Activated CD8-positive, alpha-beta memory T cell treated with anti-CD3 and anti-CD28 coated beads, Interleukin-2, amount 50 U/mL, for 4 hours (primary cell): ENCODE results near the gene HS6ST3.
"Not testable (repeated sequence)": the region's sequence is repeated elsewhere in the genome, so short reads cannot be mapped to it uniquely, and the experiment has no call there.

Experiments used
- DNase-seq: peaks from one replicate; pipeline ENCODE4 v3.0.0-alpha.2; 2020

The HS6ST3 gene

DNA sequence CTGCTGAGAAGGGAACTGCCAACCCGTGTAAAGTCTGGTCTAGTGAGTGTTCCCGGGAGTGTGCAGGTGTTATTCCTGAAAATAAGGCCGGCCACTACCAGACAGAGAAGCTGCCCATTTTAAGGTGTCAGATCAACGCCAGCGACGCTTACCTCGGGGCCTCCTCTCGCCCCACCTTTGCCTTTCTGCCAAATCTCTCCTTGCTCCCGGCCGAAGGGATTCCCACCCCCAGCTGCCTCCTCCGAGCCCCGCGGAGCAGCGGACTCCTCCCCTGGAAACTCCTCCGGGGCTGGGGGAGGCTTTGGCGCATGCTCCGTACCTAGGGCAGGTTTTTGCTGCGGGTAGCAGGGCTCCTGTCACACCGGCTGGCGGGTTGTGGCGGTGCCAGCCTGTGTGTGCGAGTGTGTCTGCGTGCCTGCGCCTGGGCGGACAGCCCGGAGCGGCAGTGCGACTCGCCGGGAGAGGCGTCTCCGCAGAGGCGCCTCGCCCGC is at the start of gene HS6ST3:
HS6ST3 (plus strand) TSS at position 359 of the 491 bp plus-strand sequence.
- no peak for DNase-seq

DNA sequence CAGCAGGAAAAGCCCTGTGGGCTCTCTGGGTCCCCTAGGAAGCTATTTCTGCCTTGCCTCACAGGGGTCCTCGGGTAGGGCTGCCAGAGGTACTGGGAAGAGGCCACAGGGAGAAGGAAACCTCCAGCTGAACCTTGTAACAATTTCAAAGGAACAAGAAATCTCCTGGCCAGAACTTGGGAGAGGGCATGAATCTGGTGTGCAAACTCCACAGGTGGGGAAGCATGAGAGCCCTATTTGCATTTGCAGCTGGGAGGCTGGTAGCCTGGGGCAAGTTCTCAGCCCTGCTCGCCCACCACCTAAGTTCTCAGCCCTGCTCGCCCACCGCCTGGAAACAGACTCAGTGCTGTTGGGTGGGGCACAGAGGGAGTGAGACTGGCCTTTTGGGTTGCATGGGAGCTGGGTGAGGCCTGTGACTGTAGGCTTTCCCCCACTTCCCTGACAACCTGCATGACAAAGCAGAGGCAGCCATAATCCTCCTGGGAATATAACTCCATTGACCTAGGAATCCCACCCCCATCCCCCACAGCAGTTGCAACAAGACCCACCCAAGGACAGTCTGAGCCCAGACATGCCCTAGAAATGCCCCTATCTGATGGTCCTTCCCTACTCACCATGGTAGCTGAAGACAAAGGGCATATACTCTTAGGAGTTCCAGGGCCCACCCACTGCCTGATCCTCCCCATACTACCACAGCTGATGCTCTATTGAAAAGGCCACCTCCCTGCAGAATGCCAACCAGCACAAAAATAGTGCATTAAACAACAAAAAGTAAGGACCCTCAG is 48.4 kb upstream of the HS6ST3 start:
- DNase-seq, result no peak

DNA sequence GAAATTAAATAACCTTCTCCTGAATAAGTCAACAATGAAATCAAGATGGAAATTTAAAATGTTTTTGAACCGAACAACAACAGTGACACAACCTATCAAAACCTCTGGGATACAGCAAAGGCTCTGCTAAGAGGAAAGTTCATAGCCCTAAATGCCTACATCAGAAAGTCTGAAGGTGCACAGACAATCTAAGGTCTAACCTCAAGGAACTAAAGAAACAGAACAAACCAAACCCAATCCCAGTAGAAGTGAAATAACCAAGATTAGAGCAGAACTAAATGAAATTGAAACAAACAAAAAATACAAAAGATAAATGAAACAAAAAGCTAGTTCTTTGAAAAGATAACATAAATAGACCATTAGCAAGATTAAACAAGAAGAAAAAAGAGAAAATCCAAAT is 45.7 kb upstream of the HS6ST3 start:
- no peak for DNase-seq

DNA sequence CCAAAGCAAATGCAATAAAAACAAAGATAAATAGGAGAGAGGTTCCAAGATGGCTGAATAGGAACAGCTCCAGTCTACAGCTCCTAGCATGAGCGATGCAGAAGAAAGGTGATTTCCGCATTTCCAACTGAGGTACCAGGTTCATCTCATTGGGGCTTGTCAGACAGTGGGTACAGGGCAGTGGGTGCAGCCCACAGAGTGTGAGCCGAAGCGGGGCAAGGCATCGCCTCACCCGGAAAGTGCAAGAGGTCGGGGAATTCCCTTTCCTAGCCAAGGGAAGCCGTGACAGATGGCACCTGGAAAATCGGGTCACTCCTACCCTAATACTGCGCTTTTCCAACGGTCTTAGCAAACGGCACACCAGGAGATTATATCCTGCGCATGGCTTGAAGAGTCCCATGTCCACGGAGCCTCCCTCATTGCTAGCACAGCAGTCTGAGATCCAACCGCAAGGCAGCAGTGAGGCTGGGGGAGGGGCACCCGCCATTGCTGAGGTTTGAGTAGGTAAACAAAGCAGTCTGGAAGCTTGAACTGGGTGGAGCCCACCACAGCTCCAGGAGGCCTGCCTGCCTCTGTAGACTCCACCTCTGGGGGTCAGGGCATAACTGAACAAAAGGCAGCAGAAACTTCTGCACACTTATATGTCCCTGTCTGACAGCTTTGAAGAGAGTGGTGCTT is 43.3 kb upstream of the HS6ST3 start:
- DNase-seq, result not testable (repeated sequence)

DNA sequence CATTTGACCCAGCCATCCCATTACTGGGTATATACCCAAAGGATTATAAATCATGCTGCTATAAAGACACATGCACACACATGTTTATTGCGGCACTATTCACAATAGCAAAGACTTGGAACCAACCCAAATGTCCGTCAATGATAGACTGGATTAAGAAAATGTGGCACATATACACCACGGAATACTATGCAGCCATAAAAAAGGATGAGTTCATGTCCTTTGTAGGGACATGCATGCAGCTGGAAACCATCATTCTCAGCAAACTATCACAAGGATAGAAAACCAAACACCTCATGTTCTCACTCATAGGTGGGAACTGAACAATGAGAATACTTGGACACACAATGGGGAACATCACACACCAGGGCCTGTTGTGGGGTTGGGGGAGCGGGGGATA is 39.0 kb upstream of the HS6ST3 start:
- DNase-seq, result not testable (repeated sequence)

DNA sequence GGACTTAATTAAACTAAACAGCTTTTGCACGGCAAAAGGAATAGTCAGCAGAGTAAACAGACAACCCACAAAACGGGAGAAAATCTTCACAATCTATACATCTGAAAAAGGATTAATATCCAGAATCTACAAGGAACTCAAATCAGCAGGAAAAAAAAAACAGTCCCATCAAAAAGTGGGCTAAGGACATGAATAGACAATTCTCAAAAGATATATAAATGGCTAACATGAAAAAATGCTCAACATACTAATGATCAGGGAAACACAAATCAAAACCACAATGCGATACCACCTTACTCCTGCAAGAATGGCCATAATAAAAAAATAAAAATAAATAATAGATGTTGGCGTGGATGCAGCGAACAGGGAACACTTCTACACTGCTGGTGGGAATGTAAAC is 38.4 kb upstream of the HS6ST3 start:
- not testable (repeated sequence) for DNase-seq

DNA sequence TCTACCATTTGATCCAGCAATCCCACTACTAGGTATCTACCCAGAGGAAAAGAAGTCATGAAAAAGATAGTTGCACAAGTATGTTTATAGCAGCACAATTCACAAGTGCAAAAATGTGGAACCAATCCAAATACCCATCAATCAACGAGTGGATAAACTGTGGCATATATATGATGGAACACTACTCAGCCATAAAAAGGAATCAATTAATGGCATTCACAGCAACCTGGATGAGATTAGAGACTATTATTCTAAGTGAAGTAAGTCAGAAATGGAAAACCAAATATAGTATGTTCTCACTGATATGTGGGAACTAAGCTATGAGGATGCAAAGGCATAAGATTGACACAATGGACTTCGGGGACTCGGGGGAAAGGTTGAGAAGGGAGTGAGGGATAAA is 38.0 kb upstream of the HS6ST3 start:
- DNase-seq, result not testable (repeated sequence)

DNA sequence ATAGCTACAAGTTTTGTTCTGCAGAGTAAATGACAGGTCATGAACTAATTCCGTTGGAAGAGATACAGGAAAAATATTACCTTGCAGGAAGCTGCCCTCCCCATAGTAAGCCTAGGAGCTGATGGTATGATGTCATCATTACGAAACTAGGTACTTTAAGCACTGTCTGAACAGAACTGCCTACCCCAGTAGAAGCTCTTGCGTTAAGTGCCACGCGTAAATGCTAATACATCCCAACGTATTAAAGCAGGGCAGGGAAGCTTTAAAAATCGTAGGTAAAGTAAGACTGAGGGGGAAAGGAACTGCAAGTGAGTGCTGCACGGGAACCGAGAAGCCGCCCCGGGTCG is 37.3 kb upstream of the HS6ST3 start:
- DNase-seq, result no peak

DNA sequence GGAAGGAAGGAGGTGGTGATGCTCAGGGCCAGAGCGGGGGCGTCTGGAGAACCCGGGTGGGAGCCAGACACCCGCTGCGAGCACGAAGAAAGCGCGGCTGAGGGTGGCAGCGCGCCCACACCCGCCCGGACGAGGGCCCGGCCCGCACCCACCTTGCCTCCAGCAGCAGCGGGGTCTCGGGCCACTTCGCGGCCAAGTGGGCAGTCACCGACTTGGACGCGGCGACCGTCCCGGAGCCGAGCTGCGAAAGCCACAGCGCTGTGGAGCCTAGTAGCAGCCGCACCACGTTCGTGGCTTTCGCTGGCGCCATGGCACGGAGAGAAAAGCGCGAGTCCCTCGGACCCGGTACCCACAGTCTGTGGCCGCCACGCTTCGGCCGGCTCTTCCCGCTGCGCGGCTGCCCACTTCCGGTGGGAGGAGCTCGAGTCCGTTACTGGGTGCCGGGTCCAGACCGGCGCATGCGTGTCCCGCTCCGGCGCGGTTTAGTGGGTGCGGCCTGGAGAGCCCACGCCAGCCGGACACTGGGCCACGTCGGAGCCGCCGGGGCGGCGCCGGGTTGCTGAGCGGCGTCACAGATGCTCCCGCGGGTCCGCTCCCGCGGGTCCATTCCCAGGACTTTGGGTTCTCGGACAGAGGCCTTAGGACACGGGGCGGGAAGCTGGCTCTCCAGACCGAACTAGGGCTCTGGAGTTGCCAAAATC is 36.8 kb upstream of the HS6ST3 start, which contains the start of gene UGGT2:
UGGT2 (minus strand) TSS at position 399 of the 701 bp plus-strand sequence; CDS start at position 310, 89 bp downstream.
- DNase-seq, result no peak

DNA sequence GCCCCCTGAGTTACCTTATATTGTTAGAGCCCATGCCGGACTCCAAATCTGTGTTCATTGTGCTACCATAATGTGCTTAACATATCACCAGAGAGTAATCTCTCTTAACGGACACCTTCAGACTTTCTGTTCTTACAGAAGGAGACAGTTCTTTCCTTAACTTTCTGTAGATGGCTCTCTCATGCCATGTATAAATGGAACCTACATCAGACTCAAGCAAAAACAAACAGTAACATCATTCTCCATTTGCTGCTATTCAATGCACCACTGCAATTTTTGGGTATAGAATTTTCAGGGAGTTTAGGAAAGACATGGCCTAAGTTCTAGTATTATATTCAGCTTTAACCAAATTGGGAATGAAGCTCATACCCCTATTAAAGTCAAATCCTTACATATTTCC is 24.1 kb upstream of the HS6ST3 start:
- DNase-seq, result no peak

DNA sequence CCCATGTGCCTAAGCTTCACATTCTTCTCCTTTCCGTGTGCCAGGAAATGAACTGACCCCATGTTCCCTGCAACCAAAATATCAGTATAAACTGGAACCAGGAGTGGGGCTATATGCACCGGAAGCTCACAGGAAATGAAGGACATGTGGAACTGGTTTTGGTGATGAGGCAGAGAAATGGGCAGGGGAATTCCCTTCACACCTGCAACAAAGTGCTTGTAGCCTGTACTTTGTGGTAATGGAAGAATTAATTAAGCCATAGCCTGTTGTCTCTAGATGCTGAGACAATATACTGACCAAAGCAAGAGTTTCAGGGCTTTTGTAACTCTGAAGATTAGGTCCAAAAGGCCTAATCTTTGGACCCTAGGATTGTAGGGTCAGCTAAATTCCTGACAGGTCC is 21.2 kb upstream of the HS6ST3 start:
- DNase-seq, result no peak

DNA sequence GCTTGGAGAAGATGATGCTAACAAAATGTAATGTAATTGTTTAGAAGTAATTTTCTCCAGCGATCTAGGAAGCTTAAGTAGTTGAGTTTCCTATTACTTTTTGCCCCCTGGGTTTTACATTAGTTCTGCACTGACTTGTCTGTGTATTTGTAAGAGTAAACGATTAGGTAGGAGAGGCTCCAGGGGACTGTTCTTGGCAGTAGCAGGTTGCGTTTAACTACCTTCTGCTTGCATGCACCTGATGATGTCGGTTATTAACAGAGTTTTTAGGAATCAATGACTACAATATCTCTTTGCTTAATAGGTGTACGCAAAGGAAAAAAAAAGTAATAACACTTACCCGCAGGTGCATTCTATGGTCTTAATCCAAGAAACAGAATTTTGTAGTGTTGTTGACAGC is 18.4 kb upstream of the HS6ST3 start:
- no peak for DNase-seq

DNA sequence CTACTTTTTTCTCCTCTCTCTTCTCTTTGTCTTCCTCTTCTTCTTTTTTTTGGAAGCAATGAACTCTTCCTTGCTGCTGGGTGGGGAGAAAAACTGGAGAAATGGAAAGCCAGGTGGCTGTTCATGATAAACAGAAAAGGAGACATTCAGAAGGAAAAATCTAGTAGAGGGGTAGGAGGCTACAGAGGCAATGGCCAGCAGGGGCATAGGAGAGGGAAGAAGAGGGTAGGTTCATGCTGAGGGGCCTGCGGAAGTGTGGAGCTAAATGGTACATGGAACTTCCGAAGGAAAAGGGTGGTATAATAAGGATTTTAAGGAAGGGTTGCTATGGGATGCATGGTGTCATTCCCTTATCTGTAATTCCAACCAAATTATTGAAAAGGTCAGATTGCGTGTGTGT is 17.5 kb upstream of the HS6ST3 start:
- DNase-seq, result no peak

DNA sequence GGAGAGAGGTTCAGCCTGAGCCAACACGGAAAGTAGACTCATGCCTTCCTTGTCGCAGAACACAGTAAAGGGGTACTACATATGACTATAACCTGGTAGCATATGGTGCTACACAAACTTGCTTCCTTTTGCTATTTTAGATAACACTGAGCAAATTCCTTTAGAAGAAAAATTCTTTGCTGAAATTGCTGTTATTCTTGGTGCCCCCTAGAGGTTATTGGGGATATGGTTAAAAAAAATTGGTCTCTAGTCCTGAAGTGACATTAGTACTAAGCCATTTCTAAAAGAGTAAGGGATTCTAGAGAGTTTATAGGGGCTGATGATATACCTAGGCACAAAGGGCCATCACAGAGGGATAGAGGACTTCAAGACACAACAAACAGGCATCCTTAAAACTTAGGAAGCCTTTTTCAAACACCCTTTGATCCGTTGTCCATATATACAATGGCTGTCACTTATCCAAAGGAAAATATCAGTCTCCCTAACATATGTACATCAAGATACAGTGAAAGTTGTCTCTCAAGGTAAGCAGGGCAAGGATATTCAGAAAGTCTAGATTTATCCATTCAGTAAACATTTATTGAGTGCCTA is 13.9 kb upstream of the HS6ST3 start:
- no peak for DNase-seq

DNA sequence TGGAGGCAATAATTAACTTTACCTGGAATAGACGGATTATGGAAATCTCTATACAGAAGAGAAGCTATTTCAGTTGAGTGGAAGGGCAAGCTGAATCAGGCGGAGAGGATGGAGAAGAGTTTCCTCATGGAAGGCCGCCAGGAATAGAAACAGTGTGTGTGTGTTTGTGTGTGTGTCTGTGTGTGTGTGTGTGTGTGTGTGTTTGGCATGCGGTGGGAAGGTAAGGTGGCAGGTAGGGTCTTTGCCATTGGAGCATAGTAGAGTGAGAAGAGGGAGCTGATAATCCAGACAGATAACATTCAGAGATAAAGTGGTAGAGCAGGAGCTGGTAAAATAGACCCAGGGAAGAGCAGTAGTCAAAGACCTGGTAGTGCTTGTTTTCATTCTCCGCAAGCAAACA is 9.2 kb upstream of the HS6ST3 start:
- DNase-seq, result no peak

DNA sequence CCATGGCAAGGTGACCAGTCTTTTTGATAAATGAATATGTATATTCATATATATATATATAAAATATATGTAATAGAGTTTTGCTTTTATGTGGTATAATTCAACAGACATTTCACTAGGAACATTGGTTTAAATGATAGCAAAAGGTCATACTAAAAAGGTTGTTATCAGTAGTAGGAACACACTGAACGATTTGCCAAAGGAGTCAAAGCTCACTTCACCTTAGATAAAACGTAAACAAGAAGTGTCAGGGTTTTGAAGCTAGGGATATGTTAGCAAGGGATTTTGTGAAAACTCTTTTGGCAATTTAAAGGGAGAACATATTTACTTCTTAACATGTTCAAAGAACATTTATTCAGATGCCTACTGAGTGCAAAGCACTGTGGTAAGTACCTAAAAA is 8.0 kb upstream of the HS6ST3 start:
- no peak for DNase-seq

DNA sequence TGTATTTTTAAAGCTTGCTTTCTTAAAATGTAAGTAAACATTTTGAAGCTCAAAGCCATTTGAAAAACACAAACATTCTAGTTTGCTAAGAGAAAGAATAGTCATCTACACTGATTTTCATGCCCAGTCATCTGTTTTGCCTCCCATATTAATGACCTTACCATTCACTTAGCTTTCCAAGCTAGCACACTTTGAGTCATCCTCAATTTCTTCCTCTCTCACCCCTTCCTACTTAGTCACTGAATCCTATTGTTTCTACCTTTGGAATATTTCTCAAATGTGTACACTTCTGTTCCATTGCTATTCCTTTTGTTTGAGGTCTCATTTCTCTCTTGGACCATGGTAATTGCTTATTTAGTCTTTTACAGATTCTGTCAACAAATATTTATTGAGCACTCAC is 7.3 kb upstream of the HS6ST3 start:
- no peak for DNase-seq

DNA sequence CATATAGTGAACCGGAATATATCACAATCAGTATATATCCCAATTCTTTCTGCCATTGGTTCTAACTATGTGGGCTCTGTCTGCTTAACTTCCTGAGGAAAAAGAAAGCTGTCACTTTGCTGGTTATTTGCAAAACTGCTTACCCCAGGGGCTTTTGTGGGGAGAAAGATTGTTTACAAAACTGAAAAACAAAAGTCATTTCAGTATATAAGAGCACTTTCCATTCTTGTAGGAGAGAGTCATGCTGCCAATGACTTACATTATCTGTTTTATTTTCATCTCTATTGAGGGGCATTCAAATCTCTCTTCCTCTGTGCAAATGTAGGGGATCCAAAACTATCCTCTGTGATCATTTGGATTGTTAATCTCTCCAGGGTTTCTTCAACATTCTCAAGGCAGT is 3.2 kb upstream of the HS6ST3 start:
- no peak for DNase-seq

DNA sequence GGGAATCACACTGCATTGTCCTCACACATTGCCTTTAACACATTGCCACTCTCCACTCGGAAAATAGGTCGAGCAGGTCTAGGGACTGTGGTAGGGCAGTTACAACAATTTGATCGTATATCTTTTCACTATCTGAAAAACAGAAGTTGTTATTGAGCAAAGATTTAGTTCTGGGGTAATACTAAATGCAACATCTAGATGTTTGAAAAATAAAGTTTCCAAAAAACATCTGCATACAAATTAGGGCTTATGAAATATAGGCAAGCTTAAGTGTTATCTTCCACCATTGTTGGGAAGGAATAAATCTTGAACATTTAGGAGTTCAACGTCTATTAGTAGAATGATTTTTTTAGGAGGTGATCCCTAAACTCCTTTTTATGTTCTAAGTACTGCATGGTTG is 768 bp upstream of the HS6ST3 start:
- DNase-seq, result no peak

DNA sequence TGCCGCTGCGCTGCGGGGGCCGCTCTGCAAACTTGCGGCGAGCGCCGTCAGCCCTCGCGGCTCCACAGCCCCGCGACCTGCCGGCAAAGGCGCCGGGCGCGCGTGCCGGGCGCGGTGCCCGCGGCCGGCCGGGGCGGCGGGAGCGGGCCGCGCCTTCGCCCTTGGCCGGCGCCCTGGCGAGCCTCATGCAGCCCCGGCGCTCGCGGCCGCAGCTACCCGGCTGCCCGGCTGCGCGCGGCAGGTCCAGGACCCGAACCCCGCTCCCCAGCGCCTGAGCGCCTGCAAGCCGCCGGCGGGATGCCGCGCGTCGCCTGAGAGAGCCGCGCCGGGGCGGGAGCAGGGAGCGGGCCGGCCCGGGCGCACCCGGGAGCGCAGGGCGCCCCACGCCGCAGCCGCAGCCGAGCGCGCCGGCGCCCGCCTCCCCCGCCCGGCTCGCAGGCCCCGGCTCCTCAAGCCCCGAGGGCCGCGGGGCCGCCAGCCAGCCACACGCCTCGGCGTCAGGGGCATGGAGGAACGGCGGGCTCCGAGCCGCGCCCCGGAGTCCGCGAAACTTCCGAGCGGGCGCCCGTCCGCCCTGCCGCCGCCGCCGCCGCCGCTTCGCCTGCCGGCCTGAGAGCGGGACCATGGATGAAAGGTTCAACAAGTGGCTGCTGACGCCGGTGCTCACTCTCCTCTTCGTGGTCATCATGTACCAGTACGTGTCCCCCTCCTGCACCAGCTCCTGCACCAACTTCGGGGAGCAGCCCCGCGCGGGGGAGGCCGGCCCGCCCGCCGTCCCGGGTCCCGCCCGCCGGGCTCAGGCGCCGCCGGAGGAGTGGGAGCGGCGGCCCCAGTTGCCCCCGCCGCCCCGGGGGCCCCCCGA is 564 bp downstream of the HS6ST3 start:
- no peak for DNase-seq

DNA sequence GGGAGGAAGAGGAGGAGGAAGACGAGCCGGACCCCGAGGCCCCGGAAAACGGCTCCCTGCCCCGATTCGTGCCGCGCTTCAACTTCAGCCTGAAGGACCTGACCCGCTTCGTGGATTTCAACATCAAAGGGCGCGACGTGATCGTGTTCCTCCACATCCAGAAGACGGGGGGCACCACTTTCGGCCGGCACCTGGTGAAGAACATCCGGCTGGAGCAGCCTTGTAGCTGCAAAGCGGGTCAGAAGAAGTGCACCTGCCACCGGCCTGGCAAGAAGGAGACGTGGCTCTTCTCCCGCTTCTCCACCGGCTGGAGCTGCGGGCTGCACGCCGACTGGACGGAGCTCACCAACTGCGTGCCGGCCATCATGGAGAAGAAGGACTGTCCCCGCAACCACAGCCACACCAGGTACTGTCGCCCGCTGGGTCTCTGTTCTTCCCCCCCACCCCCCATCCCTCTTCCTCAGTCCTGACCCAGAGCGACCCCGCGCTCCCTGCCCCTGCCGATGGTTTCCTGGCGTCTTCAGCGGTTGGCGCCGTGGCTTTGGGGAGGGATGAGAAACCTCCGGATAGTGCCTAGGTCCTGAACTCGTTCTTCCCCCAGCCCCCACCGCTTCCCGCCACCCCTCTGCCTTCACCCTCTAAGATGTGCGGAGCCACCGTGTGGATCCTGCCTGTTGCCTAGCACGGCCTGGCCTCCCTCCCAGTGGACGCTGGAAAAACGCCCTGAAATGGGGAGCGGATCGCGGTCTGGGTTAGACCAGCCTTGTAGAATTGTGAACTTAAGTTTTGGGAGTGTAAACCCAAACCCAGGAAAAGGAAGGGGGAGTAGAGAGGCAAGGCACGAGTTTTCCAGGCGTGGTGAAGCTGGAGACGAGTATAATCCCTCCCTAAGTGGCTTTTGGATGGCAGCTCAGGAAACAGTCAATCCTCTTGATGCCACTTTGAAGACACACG is 1.5 kb downstream of the HS6ST3 start:
- DNase-seq, result no peak
